SIG-M5 treated with dmso at 0.1 percent for 504 hours (cell line): ENCODE measurements around the gene CEMIP2.

ENCODE experiments used
- DNase-seq: peaks from one replicate; lab custom pipeline; 2025; ENCODE audit not compliant: unreplicated experiment; lab: John Stamatoyannopoulos, UW

CEMIP2 gene

GRCh38 chr9:71778085-71778484 is 9.8 kb upstream of the CEMIP2 start:
- DNase-seq = no peak

DNA sequence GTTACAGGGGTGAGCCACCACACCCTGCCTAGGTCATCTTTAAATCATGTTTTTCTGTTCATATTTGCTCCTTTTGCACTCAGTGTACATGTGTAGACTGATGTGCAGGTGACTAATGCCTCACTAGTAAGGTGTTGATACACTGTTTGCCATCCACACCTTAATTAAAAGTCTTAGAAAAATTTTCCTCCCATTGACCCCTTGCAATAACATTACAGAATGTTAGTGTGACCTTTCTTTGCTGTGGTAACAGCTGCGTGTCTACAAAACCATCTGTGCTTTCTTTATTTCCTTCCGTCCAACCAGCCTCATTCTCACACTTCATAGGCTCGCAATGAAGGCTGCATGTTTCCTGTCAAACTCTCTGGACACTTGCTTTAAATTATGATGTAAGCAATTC is 6.6 kb upstream of the CEMIP2 start:
- DNase-seq = no peak

GRCh38 chr9:71772726-71773125 is 4.4 kb upstream of the CEMIP2 start:
- no peak for DNase-seq

DNA sequence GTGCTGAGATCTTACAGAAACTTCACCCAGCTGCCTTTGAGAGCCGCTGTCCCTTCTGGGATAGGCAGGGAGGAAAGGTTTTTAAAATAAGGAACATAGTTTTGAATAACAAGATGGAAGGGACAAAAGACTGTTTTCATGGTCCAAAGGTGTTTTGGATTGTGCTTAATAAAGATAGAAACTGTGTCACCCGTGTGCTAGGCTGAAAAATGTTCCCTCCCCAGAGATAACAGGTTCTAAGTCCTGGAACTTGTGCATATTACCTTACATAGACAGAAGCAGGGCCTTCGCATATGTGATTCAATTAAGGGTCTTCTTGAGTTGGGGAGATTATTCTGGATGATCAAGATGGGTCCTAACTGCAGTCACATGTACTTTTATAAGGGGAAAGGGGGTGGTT is 1.9 kb upstream of the CEMIP2 start:
- DNase-seq = no peak

- peak; percentile 28 for DNase-seq
Measured at GRCh38 chr9:71769175-71770161, 1.2 kb upstream of the CEMIP2 start.

- DNase-seq = no peak
Measured at GRCh38 chr9:71767776-71768321, 464 bp downstream of the CEMIP2 start.

- DNase-seq = no peak
Measured at GRCh38 chr9:71767163-71767775, 1.0 kb downstream of the CEMIP2 start.

- DNase-seq = no peak
Measured at GRCh38 chr9:71766663-71767062, 1.6 kb downstream of the CEMIP2 start.

- no peak for DNase-seq
Measured at GRCh38 chr9:71765693-71766092, 2.6 kb downstream of the CEMIP2 start.

- DNase-seq = no peak
Measured at GRCh38 chr9:71764891-71765290, 3.4 kb downstream of the CEMIP2 start.

DNA sequence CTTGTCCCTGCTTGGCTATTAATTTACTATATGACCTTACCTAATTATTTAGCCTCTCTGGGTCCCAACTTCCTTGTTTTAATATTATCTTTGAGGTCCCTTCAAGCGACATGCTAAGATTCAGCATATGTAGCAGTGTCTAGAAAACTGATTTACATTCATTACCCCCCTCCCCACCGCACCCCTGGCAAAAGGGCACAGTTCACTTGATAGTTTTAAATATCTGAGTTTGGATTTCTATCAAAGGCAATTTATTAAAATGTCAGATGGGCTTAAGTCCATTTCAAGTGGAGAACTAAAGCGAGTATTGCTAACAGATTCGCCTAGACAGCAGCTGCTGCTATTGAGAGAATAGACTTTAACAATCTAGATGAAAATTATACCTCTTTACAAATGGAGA is 3.9 kb downstream of the CEMIP2 start:
- no peak for DNase-seq

DNA sequence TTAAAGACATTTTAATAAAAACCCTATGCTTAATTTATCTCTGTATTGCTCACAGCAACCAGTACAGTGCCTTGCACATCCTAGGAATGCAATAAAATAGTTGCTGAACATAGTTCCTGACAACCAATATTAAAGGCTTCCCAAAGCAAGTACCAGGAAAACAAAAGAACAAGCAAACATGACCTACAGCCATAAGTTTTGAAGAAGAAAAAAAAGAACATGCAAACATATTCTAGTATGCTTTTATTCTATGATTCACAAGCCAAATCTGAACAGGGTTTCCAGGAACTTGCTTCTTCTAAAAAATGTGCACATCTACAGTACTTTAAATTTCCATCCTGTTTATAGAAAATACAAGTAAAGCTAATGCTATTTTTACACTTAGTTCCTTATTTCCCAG is 4.5 kb downstream of the CEMIP2 start:
- no peak for DNase-seq

DNA sequence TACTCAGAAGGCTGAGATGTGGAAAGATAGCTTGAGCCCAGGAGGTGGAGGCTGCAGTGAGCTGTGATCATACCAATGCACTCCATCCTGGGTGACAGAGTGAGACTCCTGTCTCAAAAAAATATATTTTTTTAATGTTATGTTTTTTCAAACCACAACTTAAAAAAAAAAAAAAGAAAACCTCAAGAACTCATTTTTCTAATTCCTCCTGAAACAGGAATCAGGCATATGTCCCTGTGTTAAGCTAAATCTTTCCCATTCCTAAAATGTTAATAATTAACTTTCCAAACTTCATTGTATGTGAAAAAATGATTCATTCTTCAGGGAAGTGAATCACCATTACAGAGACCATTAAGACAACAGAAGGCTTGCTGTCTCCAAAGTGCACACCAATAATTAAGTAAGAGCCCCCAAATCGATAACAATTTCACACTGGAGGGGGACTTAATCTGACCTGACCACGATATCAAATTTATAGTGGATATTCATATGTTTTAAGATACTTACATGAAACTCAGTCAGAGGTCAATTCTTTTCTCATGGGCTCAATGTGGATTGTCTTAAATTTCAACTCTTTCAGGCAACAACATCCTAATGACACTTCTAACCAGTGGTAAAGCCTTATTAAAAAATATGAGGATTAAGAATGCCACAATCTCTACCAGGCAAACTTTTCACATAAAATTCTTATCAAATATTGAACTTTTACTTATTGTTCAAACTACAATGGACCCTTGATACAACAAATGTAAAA is 5.2 kb downstream of the CEMIP2 start:
- no peak for DNase-seq

DNA sequence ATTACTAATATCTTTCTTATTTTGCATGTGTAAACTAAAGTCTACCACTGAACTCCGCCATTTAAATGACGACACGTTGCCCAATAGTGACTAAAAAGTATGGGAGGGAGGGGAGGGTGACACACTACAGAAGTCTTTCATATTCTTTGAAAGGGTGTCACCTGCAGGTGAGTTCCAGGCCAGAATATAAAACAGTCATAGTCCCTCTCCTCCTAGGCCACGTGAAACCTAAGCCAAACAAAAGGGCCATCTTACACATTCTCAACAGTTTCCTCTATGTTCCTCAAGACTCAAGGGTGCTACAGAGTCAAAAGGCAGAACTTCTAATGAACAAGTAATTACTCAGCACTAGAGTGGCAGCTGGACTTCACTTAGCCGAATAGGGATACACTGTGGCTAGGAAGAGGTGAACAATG is 6.4 kb downstream of the CEMIP2 start:
- no peak for DNase-seq

DNA sequence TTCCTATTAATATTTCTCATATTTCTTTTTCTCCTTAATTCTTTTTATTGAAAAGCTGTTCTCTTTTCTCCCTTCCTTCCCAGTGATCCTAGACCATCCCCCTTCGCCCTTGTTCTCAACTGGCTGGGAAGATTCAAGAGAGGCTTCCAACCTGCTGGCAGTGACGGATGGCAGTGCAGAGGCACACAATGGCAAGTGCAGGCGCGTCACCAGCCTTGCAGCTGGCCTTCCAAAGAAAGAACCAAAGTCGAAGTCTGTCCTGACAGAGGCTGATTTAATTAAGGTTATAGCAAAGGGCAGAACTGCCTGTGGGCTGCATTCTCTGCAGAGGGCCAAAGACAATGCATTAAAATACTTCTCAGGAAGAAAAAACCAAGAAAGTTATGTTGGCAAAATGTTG is 7.4 kb downstream of the CEMIP2 start:
- DNase-seq = no peak

GRCh38 chr9:71758785-71759184 is 9.5 kb downstream of the CEMIP2 start:
- DNase-seq = peak; percentile 18

DNA sequence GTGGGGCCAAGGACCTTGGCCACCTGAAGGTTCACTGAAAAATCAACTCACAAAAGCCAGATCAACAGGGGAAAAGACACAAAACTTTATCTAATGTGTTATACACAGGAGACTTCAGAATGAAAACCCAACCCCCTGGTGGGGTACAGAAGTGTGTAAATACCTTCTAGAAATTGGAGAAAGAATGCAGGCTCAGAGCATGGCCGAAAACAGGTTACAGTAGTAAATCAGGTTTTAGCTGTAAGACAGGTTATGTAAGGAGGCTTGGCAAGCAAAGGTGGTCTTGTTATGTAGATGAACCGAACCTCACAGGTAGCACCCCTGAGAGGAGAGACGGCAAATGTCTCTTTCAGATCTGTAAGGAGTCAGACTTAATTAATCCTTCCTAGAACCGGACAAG is 10.0 kb downstream of the CEMIP2 start:
- no peak for DNase-seq

GRCh38 chr9:71756753-71757152 is 11.6 kb downstream of the CEMIP2 start:
- no peak for DNase-seq

DNA sequence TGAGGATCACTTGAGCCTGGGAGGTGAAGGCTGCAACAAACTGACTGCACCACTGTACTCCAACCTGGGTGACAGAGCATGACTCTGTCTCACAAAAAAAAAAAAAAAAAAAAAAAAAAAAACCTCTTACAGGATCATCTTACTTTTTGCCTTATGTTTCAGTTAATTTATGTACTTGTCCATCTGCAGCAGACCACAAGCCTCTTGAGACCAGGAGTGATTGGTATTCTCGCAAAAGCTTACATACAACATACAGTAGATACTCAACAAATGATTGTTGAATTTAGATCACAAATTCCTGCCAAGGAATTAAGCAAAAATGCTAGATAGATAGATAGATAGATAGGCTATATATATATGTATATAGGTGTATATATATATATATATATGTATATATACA is 12.4 kb downstream of the CEMIP2 start:
- no peak for DNase-seq

DNA sequence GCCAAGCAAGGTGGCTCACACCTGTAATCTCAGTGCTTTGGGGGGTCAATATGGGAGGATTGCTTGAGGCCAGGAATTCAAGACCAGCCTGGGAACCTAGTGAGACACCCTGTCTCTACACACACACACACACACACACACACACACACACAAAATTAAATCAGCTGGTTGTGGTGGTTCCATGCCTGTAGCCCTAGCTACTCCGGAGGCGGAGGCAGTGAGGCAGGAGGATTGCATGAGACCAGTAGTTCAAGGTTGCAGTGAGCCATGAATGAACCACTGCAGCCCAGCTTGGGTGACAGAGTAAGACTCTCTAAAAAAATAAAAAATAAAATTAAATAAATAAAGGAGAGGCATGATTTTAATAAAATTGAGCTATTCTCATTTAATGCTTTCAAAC is 13.1 kb downstream of the CEMIP2 start:
- no peak for DNase-seq

- no peak for DNase-seq
Measured at GRCh38 chr9:71754151-71754550, 14.2 kb downstream of the CEMIP2 start.
